NT2/D1 (cell line): ENCODE measurements around the gene ADH6.

Experiments
- SUZ12 ChIP-seq: IDR thresholded peaks from 2 replicates; pipeline ENCODE4 v1.6.1; 2011; ENCODE audit not compliant: insufficient read length, insufficient read depth; ENCODE audit errors: extremely low read depth
- YY1 ChIP-seq: IDR thresholded peaks from 2 replicates; pipeline ENCODE4 v1.6.1; 2011; ENCODE audit not compliant: insufficient read length, insufficient read depth

DNA sequence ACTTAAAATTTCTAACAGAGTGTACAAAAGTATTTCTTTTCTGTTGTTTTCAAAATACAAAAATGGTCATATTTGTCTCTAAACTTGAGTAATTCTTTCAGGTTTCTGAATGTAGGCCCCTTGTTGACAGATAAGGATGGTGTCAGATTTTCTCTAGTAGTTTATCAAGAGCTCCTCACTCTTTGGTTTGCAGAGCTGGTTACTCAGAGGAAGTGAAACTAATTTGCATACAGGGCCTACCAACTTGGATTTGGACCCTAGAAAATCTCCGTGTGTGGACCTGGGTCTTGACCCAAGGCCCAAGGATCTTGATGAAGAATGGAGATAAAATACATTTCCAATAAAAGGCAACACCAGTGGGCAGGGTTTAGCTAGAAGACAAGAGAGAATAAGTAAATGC lies 433 bp upstream of the ADH6 start:
- TF ChIP-seq SUZ12 (no peak), YY1 (no peak)
